NCI-H1694 treated with DMSO at 0.1 percent for 48 hours (cell line): ENCODE data around the gene AGR3.
"Not testable (repeated sequence)": the region's sequence is repeated elsewhere in the genome, so short reads cannot be mapped to it uniquely, and the experiment has no call there.

Source experiments
- DNase-seq: peaks from one replicate; lab custom pipeline; 2025; lab: John Stamatoyannopoulos, UW

Gene AGR3

GRCh38 chr7:16891338-16891737, 9.6 kb upstream of the AGR3 start:
- peak; percentile 8 for DNase-seq

GRCh38 chr7:16889851-16890415, 8.2 kb upstream of the AGR3 start:
- no peak for DNase-seq

- no peak for DNase-seq
Observed at GRCh38 chr7:16889305-16889704, 7.5 kb upstream of the AGR3 start.

- no peak for DNase-seq
Observed at GRCh38 chr7:16883918-16884317, 2.1 kb upstream of the AGR3 start.

- no peak for DNase-seq
Observed at GRCh38 chr7:16880554-16880953, 1.2 kb downstream of the AGR3 start.

GRCh38 chr7:16879181-16879580, 2.6 kb downstream of the AGR3 start:
- no peak for DNase-seq

- peak; percentile 61 for DNase-seq
Observed at GRCh38 chr7:16875861-16876260, 5.9 kb downstream of the AGR3 start.

- DNase-seq, result no peak
Observed at GRCh38 chr7:16874066-16874465, 7.7 kb downstream of the AGR3 start.

- DNase-seq, result no peak
Observed at GRCh38 chr7:16867328-16867727, 14.5 kb downstream of the AGR3 start.

- not testable (repeated sequence) for DNase-seq
Observed at GRCh38 chr7:16853189-16853588, 28.6 kb downstream of the AGR3 start.

- no peak for DNase-seq
Observed at GRCh38 chr7:16851829-16852228, 30.0 kb downstream of the AGR3 start.

GRCh38 chr7:16850614-16851466, 30.9 kb downstream of the AGR3 start:
- no peak for DNase-seq

- DNase-seq, result no peak
Observed at GRCh38 chr7:16849296-16850148, 32.3 kb downstream of the AGR3 start.

- no peak for DNase-seq
Observed at GRCh38 chr7:16847381-16847860, 34.4 kb downstream of the AGR3 start.

GRCh38 chr7:16846601-16847165, 35.1 kb downstream of the AGR3 start:
- DNase-seq, result no peak

- DNase-seq, result no peak
Observed at GRCh38 chr7:16845746-16846145, 36.0 kb downstream of the AGR3 start.

- DNase-seq, result no peak
Observed at GRCh38 chr7:16841681-16842080, 40.1 kb downstream of the AGR3 start.

- DNase-seq, result no peak
Observed at GRCh38 chr7:16840094-16840493, 41.7 kb downstream of the AGR3 start.

GRCh38 chr7:16839646-16840045, 42.1 kb downstream of the AGR3 start:
- no peak for DNase-seq

GRCh38 chr7:16838891-16839290, 42.9 kb downstream of the AGR3 start:
- no peak for DNase-seq

- no peak for DNase-seq
Observed at GRCh38 chr7:16838386-16838785, 43.4 kb downstream of the AGR3 start.

GRCh38 chr7:16836481-16836880, 45.3 kb downstream of the AGR3 start:
- no peak for DNase-seq
